Loucy (cell line): Measurements from ENCODE around the gene CUEDC1.

Source experiments
- CTCF ChIP-seq: fragments of 200-600 bp; sonication (generic); conservative IDR thresholded peaks from 2 replicates; pipeline ENCODE4 v1.5.1; 2014; ENCODE audit warnings: mild to moderate bottlenecking, antibody characterized with exemption, low read length
- EZH2phosphoT487 ChIP-seq: fragments of 200-600 bp; IDR thresholded peaks from 2 replicates; pipeline ENCODE4 v1.6.1; 2018; ENCODE audit warnings: antibody characterized with exemption, mild to moderate bottlenecking, moderate library complexity, borderline replicate concordance

- no peak for TF ChIP-seq CTCF
- no peak for TF ChIP-seq EZH2phosphoT487
These were observed 82.7 kb downstream of the CUEDC1 start for GRCh38 chr17:57872536-57872935.
